GM23338 (cell line): Measurements from ENCODE around the gene C11orf24. TPM values are rescaled to one million over a fixed set of nuclear protein-coding genes. Genes with fewer than 3 reads are reported as not detected.

Experiments used
- CTCF ChIP-seq, 2 experiments: fragments of 200-600 bp in 1 of 2; sonication (generic) in 1 of 2; conservative IDR thresholded peaks; 2 replicates each; pipeline versions ENCODE4 v1.5.1 to v1.6.1; 2016 to 2017; ENCODE audit warnings: antibody characterized with exemption in 2 of 2, low read depth in 2 of 2, mild to moderate bottlenecking in 2 of 2, moderate library complexity in 1 of 2
- REST ChIP-seq: IDR thresholded peaks from one replicate; pipeline ENCODE4 v1.6.1; 2018; ENCODE audit warnings: antibody characterized with exemption; ENCODE audit not compliant: unreplicated experiment
- STAT1 ChIP-seq: IDR thresholded peaks from one replicate; pipeline ENCODE4 v1.6.1; 2016; ENCODE audit warnings: antibody characterized with exemption; ENCODE audit not compliant: unreplicated experiment
- ZNF331 ChIP-seq: fragments of 250-450 bp; sonication (Bioruptor Pico); IDR thresholded peaks from 2 replicates; pipeline ENCODE4 v1.5.0; 2020; ENCODE audit warnings: low read depth, mild to moderate bottlenecking, moderate library complexity
- ZNF462 ChIP-seq: fragments of 250-450 bp; sonication (Bioruptor Pico); IDR thresholded peaks from 2 replicates; pipeline ENCODE4 v1.5.0; 2020; ENCODE audit warnings: mild to moderate bottlenecking, moderate library complexity
- polyA plus RNA-seq: library from polyadenylated mRNA; unstranded; fragments of >200 nt; fragmentation: Nextera tagmentation; extraction: Ambion mirVana; gene quantifications from 2 replicates; pipeline ENCODE4 v1.2.1, GENCODE V29; 2016
- total RNA-seq: library from RNA; depleted of rRNA; stranded (reverse); fragments of >200 nt; shearing (Covaris generic); gene quantifications from 2 replicates; pipeline ENCODE4 v1.2.3, GENCODE V29; 2014

The C11orf24 gene
- total and polyA plus RNA-seq, 2 experiments from 2014 or later = 49.8 to 57.5 TPM

GRCh38 chr11:68223275-68223674 is 48.5 kb downstream of the C11orf24 start (continued):
- TF ChIP-seq ZNF462 (no peak), ZNF331 (CRISPR knock-in tag) (no peak), REST (no peak), CTCF (conservative IDR thresholded peaks at IDR 0.05; ENCODE audit: low read depth in 2 of 2) (no peak), STAT1 (no peak)
